ENCODE measurements around the gene GAMT. TPM values are rescaled to one million over a fixed set of nuclear protein-coding genes. Genes with fewer than 3 reads are reported as not detected.

The GAMT gene
- total RNA-seq, 1 experiment from 2014 or later = 15.2 TPM

DNA sequence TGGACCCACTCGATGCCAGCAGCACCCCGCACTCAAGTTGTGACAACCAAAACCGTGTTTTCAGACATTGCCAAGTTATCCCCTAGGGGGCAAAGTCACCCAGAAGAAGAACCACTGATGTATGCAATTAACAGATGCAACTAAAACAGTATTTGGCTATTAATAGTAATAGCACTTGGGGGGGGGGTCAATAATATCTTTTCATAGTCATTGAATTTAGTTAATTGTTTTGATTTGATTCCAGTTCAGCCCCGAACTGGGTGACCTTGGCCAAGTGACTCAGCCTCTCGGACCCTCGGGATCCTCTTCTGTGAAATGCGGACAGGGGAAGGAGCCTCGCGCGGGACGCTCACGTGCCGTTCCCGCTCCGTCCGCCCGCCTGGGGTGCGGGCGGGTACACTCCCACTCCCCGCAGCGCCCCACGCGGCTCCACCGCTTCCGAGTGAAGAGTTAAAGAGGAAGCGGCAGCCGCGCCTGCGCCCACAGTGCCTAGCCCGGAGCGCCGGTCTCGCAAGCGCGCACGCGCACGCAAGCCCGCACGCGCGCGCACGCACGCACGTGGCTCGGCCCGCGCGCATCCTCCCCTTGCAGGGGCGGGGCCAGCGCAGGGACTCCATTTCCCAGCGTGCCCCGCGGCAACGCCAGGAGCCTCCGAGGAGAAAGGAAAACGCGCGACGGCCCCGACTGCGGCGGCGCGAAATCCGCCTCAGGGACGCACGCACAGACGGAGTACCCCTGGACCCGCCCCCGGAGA is 5.6 kb upstream of the GAMT start:
- DNase-seq = peak; percentile 97 to 98
- Histone ChIP-seq H3K4me3 (peak overlapping the region; percentile 57), H3K27me3 (peaks cover 4% of the 10 kb centered on the region; the same call in 1 of the 2 replicates), H3K9me3 (replicated peaks) (no peaks in the 10 kb centered on the region), H3K4me1 (peaks cover 8% of the 10 kb centered on the region; the same call in 1 of the 2 replicates), H3K36me3 (peaks cover 11% of the 10 kb centered on the region), H3K27ac (no peak overlapping the region; the same call in 1 of the 2 replicates)

DNA sequence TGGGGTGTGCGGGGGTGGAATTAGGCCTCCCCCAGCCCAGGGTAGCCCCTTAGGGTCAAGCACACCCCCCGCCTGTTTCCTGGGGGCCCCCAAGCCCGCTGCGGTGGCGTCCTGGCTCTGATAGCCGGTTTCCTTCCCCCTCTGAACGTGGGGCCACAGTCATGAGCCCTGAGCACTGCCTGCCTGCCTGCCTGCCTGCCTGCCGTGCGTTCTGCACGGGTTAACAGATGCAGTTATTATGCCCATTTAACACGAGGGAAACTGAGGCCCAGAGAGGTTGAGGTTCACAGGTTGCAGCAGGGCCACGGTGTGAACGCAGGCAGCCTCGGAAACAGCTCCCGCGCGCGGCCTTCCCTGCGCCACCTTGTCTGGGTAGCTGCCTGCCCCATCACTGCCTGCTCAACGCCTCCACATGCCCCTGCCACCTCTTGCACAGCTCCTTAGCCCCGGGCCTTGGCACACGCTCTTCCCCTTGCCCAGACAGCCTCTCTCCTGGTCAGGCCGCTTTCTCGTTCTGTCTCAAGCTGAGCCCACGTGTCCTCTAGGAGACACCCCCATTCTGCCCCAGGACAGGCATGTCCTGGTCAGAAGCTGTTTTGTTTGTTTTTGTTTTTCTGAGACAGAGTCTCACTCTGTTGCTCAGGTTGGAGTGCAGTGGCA is 1.2 kb upstream of the GAMT start:
- Histone ChIP-seq H3K27ac (no peak overlapping the region), H3K36me3 (no peaks in the 10 kb centered on the region), H3K27me3 (peaks cover 6% of the 10 kb centered on the region; the same call in 1 of the 2 replicates), H3K4me3 (peak overlapping the region; percentile 13), H3K9me3 (replicated peaks) (no peaks in the 10 kb centered on the region), H3K4me1 (peaks cover 2% of the 10 kb centered on the region; the same call in 1 of the 2 replicates)
- no peak for DNase-seq

- Histone ChIP-seq H3K4me1 (peaks cover 2% of the 10 kb centered on the region; the same call in 1 of the 2 replicates), H3K4me3 (no peak overlapping the region), H3K9me3 (replicated peaks) (no peaks in the 10 kb centered on the region), H3K36me3 (no peaks in the 10 kb centered on the region), H3K27me3 (peaks cover 6% of the 10 kb centered on the region; the same call in 1 of the 2 replicates), H3K27ac (no peak overlapping the region)
- no peak for DNase-seq
These were observed 511 bp upstream of the GAMT start for GRCh38 chr19:1401889-1402217.

DNA sequence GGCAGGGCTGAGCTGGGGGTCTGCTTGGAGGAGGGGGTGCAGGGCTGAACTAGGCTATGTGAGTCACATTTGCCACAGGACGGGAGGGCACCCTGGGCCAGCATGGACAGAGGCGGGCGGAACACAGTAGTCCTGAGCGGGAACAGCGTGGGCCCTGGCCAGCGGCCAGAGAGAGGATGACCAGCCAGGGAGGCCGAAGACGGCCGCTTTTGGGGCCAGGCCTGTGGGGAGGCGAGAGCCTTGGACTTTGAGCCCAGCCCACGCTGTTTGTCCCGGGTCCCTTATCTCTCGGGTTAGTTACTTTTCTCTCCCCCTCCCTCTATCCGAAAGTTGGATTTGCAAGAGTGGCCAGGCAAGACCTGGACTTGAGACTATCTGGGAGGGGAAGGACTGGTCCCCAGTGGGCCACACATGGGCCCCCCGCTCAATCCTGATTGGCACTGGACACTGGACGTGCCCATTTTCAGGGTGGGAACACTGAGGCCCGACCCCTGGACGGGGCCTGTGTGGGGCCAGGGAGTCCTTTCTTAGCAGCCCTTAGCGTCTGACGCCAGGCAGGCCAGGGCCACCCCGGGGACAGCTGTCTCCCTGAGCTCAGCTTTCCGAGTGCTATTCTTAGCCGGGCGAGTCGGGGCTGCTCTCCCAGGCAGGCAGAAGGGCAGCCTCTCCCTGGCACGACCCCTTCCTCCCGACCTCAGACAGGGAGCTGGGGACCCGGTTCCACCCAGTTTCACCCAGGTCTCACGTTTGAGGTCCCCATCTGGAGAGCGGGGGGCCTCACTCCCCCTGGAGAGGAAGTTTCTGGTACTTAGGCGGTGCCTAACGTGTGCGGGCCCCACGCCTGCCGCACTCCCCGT is 833 bp downstream of the GAMT start:
- Histone ChIP-seq H3K4me3 (peak overlapping the region; percentile 58), H3K36me3 (no peaks in the 10 kb centered on the region), H3K9me3 (replicated peaks) (no peaks in the 10 kb centered on the region), H3K4me1 (peaks cover 2% of the 10 kb centered on the region; the same call in 1 of the 2 replicates), H3K27ac (no peak overlapping the region), H3K27me3 (peaks cover 6% of the 10 kb centered on the region; the same call in 1 of the 2 replicates)
- DNase-seq = peak; percentile 82 to 85

DNA sequence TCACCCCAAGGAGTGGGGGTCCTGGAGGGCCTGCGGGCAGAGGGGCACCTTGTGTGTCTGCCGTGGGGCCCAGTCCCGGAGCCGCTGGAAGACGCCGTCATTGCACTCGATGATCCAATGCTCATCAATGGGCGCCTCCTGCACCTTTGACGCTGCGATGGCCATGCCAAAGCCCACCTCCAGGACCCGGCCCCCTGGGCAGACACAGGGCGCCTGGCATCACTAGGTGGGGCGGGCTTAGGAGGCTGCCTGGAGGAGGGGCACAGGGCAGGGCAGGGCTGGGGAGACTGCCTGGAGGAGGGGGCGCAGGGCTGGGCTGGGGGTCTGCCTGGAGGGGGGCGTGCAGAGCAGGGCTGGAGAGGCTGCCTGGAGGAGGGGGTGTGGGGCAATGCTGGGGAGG is 1.6 kb downstream of the GAMT start:
- DNase-seq = no peak
- Histone ChIP-seq H3K4me3 (no peak overlapping the region), H3K27ac (no peak overlapping the region), H3K4me1 (peaks cover 2% of the 10 kb centered on the region; the same call in 1 of the 2 replicates), H3K9me3 (replicated peaks) (no peaks in the 10 kb centered on the region), H3K36me3 (no peaks in the 10 kb centered on the region), H3K27me3 (peaks cover 6% of the 10 kb centered on the region; the same call in 1 of the 2 replicates)

DNA sequence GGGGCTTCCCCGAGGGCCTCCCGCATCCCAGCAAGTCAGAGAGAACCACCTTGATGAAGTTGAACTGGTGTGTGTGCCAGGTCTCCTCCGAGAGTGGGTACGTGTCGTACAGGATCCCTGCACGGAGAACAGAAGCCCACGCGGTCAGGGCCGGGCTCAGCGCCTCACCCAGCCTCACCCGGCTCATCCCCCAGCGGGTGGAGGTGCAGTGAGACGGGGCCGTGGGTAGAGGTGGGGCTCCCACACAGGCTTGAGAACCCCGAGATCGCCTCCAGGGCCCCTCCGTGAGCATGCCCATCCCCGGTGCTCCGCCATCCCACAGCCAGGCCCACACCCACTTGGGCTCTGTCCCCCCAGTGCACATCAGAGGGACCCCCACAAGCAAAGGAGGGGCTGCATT is 2.3 kb downstream of the GAMT start:
- Histone ChIP-seq H3K9me3 (replicated peaks) (no peaks in the 10 kb centered on the region), H3K4me3 (no peak overlapping the region), H3K27me3 (peaks cover 6% of the 10 kb centered on the region; the same call in 1 of the 2 replicates), H3K27ac (no peak overlapping the region), H3K4me1 (peaks cover 2% of the 10 kb centered on the region; the same call in 1 of the 2 replicates), H3K36me3 (no peaks in the 10 kb centered on the region)
- no peak for DNase-seq

GRCh38 chr19:1397838-1398237 is 3.5 kb downstream of the GAMT start:
- Histone ChIP-seq H3K27ac (no peak overlapping the region), H3K4me1 (0 out of 2 replicates have a peak, but pooled peaks cover 2% of the 10 kb centered on the region), H3K4me3 (no peak overlapping the region), H3K27me3 (peaks cover 6% of the 10 kb centered on the region; the same call in 1 of the 2 replicates), H3K36me3 (no peaks in the 10 kb centered on the region), H3K9me3 (replicated peaks) (no peaks in the 10 kb centered on the region)
- DNase-seq = no peak

DNA sequence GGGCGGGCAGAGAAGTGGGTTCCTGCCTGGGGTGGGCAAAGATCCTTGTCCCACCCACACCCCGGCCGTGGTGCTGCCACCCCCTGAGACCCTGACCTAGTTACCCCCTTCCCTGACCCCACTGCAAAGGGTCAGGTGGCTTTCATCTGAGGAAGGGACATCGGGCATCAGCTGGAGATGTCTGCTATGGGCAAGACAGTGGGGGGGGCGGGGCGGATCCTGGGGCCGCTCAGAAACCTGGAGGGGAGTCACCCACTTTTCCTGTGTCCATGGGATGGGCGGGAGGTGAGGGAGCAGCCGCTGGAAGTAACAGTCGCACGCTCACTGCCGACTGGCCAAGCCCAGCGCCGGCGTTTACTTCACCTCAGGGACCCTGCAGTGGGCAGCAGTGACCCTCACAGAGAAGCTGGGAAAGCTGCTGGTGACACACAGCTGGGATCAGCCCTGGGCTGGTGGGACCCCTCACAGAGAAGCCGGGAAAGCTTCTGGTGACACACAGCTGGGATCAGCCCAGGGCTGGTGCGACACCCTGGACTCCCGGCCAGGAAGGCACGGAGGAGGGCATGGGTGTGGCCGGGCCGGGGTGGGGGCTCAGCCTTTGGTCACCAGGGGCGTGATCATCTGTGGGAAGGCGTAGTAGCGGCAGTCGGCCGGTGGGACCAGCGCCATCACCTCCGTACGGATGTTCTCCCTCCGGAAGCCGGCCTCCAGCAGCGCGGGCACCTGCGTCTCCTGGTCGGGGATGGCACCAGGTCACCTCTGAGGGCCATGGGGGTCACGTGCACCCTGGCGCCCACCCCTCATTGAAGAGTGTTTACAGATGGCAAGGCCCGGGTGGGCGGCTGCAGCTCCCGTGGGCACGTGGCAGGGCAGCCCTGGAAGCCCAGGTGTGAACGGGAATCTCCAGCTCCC is 4.3 kb downstream of the GAMT start:
- H3K9me3 ChIP-seq (replicated peaks) = no peaks in the 10 kb centered on the region
- H3K4me3 ChIP-seq = no peak overlapping the region
- H3K27me3 ChIP-seq = peaks cover 3% of the 10 kb centered on the region; the same call in 1 of the 2 replicates
- DNase-seq = no peak
- no peaks in the 10 kb centered on the region for H3K36me3 ChIP-seq
- H3K4me1 ChIP-seq = no peaks in the 10 kb centered on the region
- no peak overlapping the region for H3K27ac ChIP-seq

GRCh38 chr19:1396019-1396767 is 5.1 kb downstream of the GAMT start:
- no peaks in the 10 kb centered on the region for H3K9me3 ChIP-seq (replicated peaks)
- H3K4me3 ChIP-seq = no peak overlapping the region
- 0 out of 2 replicates have a peak, but pooled peaks cover 2% of the 10 kb centered on the region for H3K36me3 ChIP-seq
- no peak overlapping the region for H3K27ac ChIP-seq
- no peaks in the 10 kb centered on the region for H3K27me3 ChIP-seq
- H3K4me1 ChIP-seq = no peaks in the 10 kb centered on the region
- DNase-seq = no peak

DNA sequence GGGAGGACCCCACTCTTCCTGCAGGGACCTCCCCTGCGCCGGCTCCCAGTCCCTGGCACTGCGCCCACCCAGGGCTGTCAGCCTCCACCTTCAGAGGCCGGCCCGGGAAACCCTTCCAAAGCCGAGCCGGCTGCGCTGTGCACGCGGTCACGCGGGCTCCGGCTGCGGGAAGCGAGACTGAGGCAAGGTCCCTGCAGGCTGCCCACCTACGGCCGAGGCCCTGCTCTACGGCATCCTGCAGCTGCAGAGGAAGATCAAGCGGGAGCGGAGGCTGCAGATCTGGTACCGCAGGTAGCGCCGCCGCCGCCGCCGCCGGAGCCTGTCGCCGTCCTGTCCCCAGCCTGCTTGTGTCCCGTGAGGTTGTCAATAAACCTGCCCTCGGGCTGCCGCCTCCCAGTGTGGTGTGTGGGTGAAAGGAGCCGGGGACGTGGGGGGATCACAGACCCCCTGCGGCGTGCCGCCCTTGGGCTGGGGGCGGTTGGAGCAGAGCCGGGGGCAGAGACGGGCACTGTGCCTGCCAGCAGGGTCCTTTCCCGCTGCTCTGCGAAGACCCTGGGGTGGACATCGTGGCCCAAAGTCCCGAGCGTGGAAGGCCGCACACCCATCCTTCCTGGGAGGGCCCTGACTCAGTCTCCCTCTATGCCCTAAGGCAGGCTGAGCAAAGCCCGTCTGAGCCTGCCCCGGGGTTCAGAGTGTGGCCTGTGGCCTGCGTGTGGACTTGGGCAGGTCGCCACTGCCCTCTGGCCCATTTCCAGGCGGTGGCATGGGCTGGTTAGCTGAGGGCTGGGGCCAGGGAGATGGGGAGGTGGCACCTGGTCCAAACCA is 5.9 kb downstream of the GAMT start:
- no peak overlapping the region for H3K4me3 ChIP-seq
- H3K4me1 ChIP-seq = no peaks in the 10 kb centered on the region
- DNase-seq = no peak
- no peaks in the 10 kb centered on the region for H3K9me3 ChIP-seq (replicated peaks)
- no peaks in the 10 kb centered on the region for H3K27me3 ChIP-seq
- H3K36me3 ChIP-seq = peaks cover 2% of the 10 kb centered on the region; the same call in 1 of the 2 replicates
- no peak overlapping the region for H3K27ac ChIP-seq

- Histone ChIP-seq H3K4me1 (no peaks in the 10 kb centered on the region), H3K4me3 (no peak overlapping the region), H3K36me3 (peaks cover 2% of the 10 kb centered on the region; the same call in 1 of the 2 replicates), H3K27ac (no peak overlapping the region), H3K9me3 (replicated peaks) (no peaks in the 10 kb centered on the region), H3K27me3 (no peaks in the 10 kb centered on the region)
- no peak for DNase-seq
These were observed 6.8 kb downstream of the GAMT start for GRCh38 chr19:1394252-1395193.

DNA sequence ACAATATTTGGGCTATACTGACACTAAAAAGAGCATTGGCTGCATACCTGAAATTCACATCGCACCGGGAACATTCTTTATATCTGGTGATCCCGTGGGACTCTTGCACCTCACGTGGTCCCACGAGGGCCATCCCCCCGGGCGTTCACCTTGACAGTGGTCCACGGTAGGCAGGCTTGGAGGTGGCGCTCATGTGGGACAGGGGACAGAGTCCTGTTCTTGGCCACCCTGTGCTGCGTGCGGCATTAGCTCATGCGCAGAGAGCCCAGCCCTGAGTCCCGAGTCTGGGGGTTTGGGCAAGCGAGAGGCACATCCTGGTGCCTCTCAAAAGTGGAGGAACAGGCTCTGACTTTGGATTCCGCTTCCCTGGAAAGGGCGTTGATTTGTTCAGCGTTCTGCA is 7.5 kb downstream of the GAMT start:
- no peak overlapping the region for H3K27ac ChIP-seq
- no peaks in the 10 kb centered on the region for H3K4me1 ChIP-seq
- H3K36me3 ChIP-seq = peaks cover 2% of the 10 kb centered on the region; the same call in 1 of the 2 replicates
- no peaks in the 10 kb centered on the region for H3K9me3 ChIP-seq (replicated peaks)
- H3K27me3 ChIP-seq = no peaks in the 10 kb centered on the region
- no peak for DNase-seq
- no peak overlapping the region for H3K4me3 ChIP-seq
